SW 1271 (cell line): ENCODE measurements around the gene TCF3.
A peak's percentile ranks its signal among the peaks of the same experiment; 100 is the strongest.

Experiments used
- DNase-seq, 2 experiments: peaks; one replicate each; lab custom pipeline; 2025; lab: John Stamatoyannopoulos, UW

TCF3 gene

DNA sequence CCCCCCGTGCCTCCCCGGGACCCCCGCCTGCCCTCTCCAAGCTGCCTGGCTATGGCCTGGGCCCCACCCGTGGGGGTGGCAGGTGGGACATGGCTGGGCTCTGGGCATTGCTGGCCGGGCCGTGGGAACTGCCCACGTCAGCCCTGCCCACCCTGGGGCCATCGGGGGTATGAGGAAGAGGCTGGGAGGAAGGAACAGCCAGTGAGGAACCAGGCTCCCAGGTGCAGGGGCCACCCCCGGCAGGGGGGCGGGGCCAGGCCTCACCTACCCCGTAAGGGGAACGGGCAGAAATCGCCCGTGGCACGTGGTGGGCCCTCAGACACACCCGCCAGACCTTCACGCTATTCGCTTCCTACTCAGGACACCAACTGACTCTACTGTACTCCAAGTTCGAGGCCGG, 22.4 kb downstream of the TCF3 start:
- no peak for DNase-seq

DNA sequence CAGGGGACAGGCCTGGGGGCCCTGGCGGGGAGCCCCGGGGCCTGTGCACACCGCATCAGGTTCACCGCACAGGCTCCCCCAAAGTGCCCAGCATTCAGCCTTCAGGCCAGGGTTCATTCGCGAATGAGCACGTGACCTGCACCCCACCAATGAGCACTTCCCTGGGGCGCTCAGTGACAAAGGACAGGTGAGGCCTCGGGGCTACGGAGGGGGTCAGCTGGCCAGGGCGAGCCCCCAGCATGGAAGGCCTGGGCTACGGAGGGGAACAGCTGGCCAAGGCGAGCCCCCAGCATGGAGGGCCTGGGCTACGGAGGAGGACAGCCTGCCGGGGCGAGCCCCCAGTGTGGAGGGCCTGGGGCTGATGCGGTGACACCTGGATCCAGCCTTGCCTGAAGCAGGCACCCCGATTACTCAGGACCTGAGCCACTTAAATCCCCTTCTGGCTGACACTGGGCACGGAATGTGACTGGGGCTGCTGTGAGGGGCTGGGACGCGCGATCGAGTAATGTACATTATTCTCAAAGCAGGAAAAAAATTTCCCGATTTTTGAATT, 23.1 kb downstream of the TCF3 start:
- no peak for DNase-seq

DNA sequence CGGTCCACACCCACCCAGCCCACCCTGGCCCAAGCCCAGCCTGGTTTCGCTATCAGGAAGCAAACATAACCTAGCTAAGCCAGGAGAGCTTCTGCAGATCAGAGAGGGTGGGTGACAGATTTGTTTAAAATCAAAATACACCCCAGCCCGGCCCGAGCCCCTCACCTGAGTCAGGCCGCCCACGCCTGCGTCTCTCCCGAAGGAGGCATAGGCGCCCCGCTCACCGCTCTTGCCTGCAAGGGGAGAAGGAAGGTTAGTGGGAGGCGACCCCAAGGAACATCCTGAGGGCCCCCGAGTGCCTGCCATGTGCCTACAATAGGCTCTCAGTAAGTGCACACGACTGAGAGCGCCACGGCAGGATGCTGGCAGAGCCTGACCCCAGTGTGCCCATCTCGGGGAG, 25.2 kb downstream of the TCF3 start:
- DNase-seq, result no peak

DNA sequence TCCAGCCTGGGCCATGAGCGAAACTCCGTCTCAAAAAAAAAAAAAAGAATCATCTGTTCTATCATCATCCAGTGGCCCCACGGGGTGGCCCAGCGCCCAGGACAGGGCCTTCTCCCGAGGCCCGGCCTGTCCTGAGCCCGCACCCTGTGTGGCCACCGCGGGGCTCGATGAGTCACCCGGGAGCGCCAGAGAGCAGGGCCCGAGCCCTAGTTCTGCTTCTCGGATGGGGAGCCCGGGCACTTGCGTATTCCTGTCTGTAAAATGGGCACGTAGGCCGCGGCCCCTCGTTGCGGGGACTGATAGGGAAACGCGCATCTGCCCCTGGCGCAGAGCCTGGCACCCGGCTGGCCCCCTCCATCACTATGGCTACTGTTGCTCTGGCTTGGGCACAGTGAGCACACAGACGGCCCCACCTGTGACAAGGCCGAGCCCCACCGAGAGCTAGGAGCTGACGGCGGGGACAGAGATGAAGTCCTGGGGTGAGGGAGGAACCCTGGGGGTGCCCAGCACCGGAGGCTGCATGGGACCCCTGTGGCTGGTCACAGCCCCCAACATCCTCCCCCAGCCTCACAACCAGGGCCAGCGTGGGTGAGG, 25.9 kb downstream of the TCF3 start:
- no peak for DNase-seq

DNA sequence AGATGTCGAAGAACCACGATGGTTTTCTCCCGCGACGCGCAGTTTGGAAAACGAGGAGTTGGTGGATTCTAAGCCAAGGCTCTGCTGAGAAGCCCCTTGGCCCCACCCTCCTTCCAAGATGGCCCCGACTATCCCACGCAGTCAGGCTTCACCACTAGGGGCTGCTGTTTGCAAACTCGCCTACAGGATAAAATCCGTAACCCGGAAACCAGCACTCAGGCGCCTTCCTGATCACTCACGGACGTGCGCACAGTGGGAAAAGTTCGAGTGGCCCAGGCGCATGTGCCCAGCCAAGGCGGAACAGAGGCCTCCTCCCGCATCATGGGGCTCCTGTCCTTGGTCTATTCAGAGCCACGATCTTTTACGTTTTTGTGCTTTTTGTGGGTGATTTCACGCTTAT, 28.0 kb downstream of the TCF3 start:
- DNase-seq, result no peak

DNA sequence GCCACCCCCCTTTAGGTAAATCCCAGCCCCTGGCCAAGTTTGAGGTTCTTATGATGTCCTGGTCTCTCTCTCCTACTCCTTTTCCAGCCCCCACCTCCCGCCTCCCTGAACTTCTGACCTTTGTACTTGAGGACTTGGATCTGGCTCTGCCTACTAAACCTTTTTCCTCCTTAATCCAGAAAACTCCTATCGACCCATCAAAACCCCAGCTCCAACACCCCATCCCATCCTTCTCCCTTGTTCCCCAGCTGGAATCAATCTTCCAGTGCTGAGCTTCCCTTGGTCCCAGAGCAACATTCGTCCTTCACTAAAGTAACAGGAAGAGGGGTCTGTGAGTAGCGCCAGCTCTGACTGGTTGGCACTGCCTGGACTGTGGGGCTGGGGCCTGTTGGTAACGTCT, 29.9 kb downstream of the TCF3 start:
- DNase-seq, result no peak

DNA sequence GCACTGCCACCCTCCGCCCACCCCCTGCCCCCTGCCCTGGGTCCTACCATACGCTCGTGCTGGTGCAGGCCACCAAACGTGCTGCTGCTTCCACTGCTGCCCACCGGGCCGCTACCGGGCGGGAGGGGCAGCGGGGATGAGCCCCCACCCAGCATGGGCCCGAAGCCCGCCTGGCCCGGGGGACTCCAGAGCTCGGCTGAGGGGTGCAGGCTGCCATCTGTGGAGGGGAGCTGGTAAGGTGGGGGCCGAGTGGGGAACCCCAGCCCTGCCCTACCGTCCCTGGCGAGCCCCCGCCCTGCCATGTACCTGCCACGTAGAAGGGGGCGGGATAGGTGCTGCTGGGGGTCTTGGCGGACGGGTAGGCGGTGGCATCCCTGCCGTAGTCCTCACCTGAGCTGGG, 30.4 kb downstream of the TCF3 start:
- DNase-seq, result no peak

DNA sequence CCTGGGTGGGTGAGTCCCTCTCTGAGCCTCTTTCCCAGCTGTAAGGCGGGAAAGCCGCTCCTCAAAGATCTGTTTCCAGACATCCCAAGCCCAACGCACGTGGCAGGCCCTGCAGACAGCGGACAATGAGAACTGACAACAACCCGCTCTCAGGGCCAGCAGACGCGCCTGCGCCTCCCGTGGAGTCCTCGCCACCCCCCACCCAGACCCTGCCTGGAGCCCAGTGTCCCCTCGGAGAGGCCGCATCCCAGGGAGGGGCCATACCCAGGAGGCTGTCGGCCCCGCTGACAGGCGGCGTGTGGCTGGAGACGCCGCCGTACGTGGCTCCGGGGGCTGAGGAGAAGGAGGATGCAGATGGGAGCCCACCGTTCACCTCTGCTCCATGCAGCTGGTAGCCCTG, 30.8 kb downstream of the TCF3 start:
- DNase-seq, result no peak

DNA sequence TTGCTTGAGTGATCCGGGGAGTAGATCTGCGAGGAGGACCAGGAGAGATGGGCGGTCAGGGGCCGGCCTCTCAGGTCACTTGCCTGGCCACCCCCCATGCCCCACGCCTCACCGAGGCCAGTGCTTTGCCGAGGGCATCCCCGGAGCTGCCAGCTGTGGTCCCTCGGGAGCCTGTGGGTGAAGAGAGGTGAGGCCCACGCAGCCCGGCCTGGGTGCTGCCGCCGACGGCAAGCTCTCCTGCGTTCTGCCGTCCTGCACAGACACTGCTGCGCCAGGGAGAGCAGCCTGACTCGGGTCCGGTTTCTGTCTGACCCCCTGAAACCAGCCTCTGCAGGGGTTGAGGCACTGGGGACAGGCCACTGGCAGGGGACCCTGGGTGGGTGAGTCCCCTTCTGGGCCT, 31.4 kb downstream of the TCF3 start:
- DNase-seq, result no peak

DNA sequence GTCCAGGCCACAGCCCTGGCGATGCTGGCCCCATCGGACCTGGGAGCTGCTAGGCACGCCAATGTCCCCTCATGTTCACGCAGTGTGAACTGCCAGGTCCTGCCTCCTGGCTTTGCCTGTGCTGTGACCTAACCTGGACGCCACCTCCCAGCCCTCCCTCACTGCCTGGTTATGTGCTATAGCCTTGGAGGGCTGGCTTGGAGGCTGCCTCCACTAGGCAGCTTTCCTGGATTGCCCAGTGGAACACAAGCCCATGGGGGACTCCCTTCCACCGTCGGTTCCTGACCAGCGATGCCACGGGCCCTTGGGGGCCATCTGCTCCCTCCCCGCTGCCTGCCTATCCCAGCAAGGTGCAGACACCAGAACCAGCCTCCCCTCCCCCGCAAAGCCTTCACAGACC, 31.9 kb downstream of the TCF3 start:
- no peak for DNase-seq

DNA sequence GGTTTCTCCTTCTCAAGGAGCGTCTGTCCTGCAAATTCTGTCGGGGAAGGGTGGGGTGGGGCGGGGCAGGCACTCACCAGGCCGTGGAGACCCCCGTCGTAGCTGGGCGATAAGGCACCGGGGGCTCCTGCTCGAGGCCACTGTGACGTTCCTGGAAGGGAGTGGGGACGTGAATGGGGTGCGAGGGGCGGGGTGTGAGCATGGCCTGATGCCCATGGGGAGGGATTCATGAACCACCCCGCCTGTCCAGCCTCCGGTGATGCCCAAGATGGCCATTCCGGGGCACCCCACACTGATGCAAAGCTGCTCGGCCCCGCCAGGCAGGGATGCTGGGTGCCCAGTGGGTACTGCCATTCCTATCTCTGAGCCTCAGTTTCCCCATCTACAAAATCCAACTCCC, 32.7 kb downstream of the TCF3 start:
- no peak for DNase-seq

DNA sequence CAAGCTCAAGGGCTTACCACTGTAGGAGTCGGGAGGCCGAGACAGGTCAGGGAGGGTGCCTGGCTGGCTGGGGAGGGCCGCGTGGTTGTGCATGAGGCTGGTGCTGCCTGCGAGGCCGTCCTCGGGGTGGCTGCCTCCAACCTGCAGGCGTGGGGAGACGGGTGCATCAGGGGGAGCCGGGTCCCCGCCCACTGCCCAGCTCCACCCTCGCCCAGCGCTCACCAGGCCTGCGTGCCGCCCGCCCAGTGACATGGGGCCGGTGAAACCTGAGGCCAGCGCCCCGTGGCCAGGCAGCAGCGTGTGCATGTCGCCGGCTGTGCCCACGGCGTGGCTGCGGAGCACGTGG, 33.3 kb downstream of the TCF3 start:
- no peak for DNase-seq

DNA sequence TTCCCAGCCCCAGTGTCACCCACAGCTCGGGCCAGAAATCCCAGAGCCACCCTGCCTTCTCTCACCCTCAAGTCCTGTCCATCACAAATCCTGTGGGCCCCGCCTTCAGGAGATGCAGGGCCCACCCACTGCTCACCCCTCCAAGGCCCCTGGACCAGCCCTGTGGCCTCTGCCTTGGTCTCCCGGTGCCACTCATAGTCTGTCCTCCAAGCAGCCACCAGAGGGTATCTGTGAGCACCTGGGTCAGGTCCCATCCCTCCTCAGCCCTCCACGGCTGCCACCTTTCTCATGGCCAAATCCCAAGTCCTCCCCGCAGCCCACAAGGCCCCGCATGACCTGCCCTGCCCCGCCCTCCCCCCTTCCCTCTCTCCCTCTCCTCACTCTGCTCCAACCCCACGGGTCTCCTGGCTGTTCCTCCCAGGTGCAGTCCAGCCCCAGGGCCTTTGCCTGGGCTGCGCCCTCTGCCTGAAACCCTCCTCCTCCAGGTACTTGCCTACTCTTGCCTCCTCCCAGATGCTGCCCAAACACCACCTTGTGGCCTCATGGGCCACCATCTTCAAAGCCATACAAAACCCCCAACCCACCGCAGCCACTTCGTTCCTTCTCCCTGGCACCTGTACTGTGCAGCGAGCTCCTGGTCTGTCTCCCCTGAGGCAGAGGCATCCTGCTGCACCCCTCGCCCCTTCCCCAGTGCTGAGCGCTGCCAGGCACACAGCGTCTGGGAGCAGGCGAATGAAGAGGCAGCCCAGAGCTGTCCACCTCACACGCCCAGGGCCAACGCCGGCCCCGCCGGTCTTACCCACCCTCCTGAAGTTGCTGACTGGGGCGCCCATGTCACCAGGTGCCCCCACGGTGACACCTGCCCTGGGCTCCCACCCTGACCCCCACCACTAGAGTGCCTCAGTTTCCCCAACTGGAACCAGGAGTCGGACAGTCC, 34.0 kb downstream of the TCF3 start:
- peak; percentile 29 to 39 for DNase-seq

DNA sequence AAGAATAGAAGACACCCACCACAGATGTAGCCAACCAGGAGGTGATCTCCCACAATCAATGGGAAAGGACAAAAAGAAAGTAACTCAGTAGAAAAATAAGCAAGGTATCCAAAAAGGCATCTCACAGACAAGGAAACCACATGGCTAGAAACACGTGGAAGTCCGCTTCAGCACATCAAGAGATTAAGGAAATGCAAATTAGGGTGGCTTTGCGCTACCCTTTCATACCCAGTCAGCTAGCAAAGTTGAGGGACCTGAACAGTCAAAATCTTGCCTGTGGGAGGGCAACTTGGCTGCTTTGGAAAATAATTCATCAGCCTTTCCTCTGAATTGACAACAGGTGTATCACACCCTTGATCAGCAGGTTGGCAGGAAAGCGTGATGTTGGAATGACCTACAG, 35.5 kb downstream of the TCF3 start:
- no peak for DNase-seq

DNA sequence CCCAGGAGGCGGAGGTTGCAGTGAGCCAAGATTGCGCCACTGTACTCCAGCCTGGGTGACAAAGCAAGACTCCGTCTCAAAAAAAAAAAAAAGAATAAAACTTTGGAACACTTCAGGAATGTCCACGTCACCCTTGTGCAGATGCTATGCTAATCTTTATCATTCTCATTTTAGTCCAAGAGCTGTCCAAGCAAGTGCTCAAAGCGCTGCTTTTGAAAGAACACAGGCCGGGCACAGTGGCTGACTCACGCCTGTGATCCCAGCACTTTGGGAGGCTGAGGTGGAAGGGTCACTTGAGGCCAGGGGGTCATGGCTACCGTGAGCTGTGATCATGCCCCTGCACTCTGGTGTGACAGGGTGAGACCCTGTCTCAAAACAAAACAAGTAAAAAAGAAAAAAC, 36.0 kb downstream of the TCF3 start:
- DNase-seq, result no peak

DNA sequence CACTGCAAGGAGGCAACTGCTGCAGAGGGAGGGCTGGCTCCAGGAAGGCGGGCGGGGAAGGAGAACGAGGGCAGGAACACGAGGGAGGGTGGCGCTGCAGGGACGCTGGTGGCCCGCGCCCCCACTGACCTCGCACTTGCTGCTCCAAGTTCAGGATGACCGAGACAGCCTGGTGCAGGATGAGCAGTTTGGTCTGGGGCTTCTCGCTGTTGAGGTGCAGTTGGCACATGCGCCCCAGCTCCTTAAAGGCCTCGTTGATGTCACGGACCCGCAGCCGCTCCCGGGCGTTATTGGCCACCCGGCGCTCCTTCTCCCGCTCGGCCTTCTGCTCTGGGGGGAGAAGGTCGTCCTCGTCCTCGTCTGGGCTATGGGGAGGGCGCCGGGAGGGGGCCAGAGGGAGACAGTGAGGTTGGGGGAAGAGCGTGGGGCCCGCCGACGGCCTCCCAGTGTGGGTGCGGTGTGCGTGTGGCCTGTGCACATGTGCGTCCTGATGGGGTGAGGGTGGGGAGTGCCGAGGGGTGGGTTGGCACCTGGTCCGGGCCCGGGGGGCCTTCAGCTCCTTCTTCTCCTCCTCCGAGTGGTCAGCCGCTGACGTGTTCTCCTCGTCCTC, 37.2 kb downstream of the TCF3 start:
- no peak for DNase-seq

DNA sequence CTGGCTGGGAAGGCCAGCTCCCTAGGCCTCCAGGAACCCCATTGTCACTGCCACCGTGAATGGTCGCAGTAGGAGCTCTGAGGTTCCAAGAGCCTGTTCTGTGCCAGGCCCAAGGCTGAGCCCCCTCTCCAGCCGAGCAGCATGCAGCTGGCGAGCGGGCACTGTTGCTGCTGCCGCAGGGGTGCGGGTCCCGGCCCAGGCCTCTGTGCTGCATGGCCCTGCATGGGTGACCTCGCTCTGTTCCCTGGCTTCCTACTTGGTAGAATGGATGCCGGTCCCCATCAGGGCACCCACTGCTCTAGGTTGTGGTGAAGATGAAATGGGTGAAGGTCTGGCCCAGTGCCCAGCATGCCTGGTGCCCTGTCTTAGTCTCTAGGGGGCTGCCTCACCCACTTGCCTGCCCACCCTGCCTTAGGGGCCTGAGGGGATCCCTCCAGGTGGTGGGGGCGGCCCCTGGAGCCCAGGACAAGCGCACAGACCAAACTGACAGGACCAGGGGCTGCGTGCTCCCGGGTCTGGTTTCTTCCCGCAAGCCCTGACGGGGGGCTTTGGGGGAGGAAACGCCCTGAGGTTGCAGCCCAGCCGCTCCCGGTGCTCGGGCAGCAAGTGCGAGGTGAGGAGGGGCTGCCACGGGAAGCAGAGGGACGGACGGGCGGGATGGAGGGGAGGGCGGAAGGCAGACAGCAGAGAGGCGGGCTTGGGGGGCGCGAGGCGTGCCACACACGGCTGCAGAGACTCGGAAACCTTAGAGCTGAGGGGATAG, 38.4 kb downstream of the TCF3 start:
- DNase-seq, result no peak

DNA sequence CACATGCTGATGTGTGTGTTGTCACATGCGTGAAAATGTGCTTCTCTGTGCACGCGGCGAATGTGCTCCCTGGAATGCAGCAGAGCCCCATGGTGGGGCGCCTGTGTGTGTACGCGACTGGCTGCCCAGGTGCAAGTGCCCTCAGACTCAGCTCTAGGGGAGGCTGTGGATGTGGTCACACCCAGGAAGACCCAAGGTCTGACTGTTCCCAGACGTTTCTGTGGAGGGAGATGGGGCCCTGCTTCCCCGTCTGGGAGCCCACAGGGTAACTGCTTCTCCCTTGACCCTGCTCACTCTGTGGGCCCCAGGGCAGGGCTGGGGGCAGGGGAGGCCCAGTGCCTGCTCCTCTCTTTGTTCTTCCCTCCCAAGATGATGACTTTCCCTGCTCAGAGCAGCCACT, 39.3 kb downstream of the TCF3 start:
- DNase-seq, result no peak

DNA sequence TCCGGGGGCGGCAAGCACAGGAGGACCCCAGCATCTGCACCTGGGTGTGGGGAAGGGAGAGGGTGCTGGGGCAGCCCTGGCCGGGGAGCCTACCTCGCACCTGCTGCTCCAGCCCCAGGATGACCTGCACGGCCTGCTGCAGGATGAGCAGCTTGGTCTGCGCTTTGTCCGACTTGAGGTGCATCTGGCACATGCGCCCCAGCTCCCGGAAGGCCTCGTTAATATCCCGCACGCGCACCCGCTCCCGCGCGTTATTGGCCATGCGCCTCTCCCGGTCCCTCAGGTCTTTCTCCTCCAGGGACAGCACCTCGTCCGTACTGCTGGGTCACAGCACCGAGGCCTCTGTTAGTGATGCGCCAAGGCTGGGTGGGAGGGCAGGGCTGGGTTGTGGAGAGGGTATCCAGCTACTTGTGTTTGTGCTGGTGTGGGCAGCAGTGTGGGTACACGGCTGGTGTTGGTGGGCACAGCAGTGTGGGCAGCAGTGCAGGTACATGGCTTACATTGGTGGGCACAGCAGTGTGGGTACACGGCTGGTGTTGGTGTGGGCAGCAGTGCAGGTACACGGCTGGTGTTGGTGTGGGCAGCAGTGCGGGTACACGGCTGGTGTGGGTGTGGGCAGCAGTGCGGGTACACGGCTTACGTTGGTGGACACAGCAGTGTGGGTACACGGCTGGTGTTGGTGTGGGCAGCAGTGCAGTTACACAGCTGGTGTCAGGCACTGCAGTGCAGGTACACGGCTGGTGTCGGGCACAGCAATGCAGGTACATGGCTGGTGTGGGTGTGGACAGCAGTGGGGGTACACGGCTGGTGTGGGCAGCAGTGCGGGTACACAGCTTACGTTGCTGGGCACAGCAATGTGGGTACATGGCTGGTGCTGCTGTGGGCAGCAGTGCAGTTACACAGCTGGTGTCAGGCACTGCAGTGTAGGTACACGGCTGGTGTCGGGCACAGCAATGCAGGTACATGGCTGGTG, 40.0 kb downstream of the TCF3 start:
- no peak for DNase-seq

DNA sequence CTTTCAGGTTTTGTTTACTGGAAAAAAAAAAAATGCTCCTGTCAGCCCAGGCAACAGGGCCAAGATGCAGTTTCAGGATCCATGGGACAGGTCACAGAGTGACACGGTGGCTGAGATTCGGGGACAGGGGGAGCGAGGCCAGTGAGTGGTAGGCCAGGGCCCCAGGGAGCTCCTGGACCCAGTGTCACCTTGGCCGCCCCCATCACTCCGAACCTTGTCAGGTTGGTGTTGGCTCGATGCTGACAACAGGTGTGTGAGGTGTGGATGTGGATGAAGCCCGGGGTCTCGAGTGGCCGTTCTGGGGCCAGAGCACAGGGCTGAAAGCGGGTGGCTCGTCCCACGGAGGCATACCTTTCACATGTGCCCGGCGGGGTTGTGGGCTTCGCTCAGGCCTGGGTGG, 41.1 kb downstream of the TCF3 start:
- DNase-seq, result no peak

DNA sequence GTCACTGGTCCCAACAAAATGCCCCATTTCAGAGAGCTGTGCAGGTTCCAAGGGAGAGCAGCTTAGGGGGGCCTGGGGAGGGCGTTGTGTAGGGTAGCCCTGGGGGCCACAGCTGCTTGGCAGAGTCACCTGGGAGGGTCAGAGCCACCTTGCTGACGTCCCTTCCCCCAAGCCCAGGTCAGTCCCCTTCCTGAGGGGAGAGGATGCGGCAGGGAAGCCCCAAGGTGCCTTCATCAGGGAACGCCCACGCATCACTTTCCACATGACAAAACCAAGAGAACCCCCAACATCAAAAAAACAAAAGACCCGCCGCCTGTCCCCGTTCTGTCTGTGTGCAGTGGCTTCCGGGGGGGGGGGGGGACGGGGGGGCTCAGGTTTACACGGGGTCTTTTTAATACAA, 41.8 kb downstream of the TCF3 start:
- no peak for DNase-seq
